H9 (cell line): ENCODE results near the gene DDAH2. TPM values are rescaled to one million over a fixed set of nuclear protein-coding genes. Genes with fewer than 3 reads are reported as not detected.

Experiments
- DNase-seq: peaks from one replicate; pipeline ENCODE4 v3.0.0-alpha.2; 2017
- H2AFZ ChIP-seq: one replicate; pipeline ENCODE4 v1.6.1; 2013; ENCODE audit warnings: mild to moderate bottlenecking, low read length, control low read depth, moderate library complexity
- H2AK5ac ChIP-seq: 2 replicates; pipeline ENCODE4 v1.6.1; 2013; ENCODE audit warnings: low read length, control low read depth, mixed read lengths; ENCODE audit not compliant: insufficient read length
- H2BK120ac ChIP-seq: one replicate; pipeline ENCODE4 v1.6.1; 2013; ENCODE audit warnings: low read depth, mild to moderate bottlenecking, low read length, control low read depth, inconsistent platforms; ENCODE audit not compliant: poor library complexity, severe bottlenecking
- H2BK12ac ChIP-seq: 2 replicates; pipeline ENCODE4 v1.6.1; 2013; ENCODE audit warnings: low read length, control low read depth, mixed read lengths, low read depth; ENCODE audit not compliant: insufficient read length
- H2BK15ac ChIP-seq: 2 replicates; pipeline ENCODE4 v1.6.1; 2013; ENCODE audit warnings: low read depth, low read length, control low read depth
- H2BK20ac ChIP-seq: one replicate; pipeline ENCODE4 v1.6.1; 2013; ENCODE audit warnings: low read depth, mild to moderate bottlenecking, low read length, control low read depth, inconsistent platforms; ENCODE audit not compliant: poor library complexity, severe bottlenecking
- H2BK5ac ChIP-seq: 2 replicates; pipeline ENCODE4 v1.6.1; 2013; ENCODE audit warnings: low read length, control low read depth, mixed read lengths; ENCODE audit not compliant: insufficient read length
- H3K14ac ChIP-seq: 2 replicates; pipeline ENCODE4 v1.6.1; 2013; ENCODE audit warnings: low read length, control low read depth; ENCODE audit not compliant: insufficient read depth
- H3K18ac ChIP-seq: 2 replicates; pipeline ENCODE4 v1.6.1; 2013; ENCODE audit warnings: low read depth, mild to moderate bottlenecking, mixed read lengths, low read length, control low read depth; ENCODE audit not compliant: insufficient read length
- H3K23ac ChIP-seq: 2 replicates; pipeline ENCODE4 v1.6.1; 2013; ENCODE audit warnings: low read length, control low read depth, mixed read lengths, low read depth; ENCODE audit not compliant: insufficient read length
- H3K23me2 ChIP-seq: 2 replicates; pipeline ENCODE4 v1.6.1; 2013; ENCODE audit warnings: low read depth, mild to moderate bottlenecking, mixed read lengths, low read length, control low read depth; ENCODE audit not compliant: insufficient read length, poor library complexity, severe bottlenecking
- H3K27ac ChIP-seq: 2 replicates; pipeline ENCODE4 v1.5.1; 2013; ENCODE audit warnings: low read length, control low read depth, mixed read lengths, low read depth; ENCODE audit not compliant: insufficient read length
- H3K27me3 ChIP-seq: 2 replicates; pipeline ENCODE4 v1.6.1; 2013; ENCODE audit warnings: low read length, control low read depth, inconsistent platforms; ENCODE audit not compliant: insufficient read depth
- H3K4ac ChIP-seq: 2 replicates; pipeline ENCODE4 v1.6.1; 2013; ENCODE audit warnings: low read depth, mild to moderate bottlenecking, control low read depth, inconsistent platforms, low read length, moderate library complexity
- H3K4me1 ChIP-seq: 2 replicates; pipeline ENCODE4 v1.6.1; 2013; ENCODE audit warnings: low read length, control low read depth, inconsistent platforms; ENCODE audit not compliant: insufficient read depth
- H3K4me2 ChIP-seq: 2 replicates; pipeline ENCODE4 v1.6.1; 2013; ENCODE audit warnings: low read length, control low read depth, mixed read lengths; ENCODE audit not compliant: insufficient read length, insufficient read depth
- H3K56ac ChIP-seq: 2 replicates; pipeline ENCODE4 v1.6.1; 2013; ENCODE audit warnings: low read depth, mild to moderate bottlenecking, mixed read lengths, low read length, control low read depth; ENCODE audit not compliant: insufficient read length
- H3K79me1 ChIP-seq: 2 replicates; pipeline ENCODE4 v1.6.1; 2013; ENCODE audit warnings: low read depth, mild to moderate bottlenecking, moderate library complexity, low read length, control low read depth, inconsistent platforms; ENCODE audit not compliant: insufficient read depth, poor library complexity, severe bottlenecking
- H3K79me2 ChIP-seq: 2 replicates; pipeline ENCODE4 v1.6.1; 2013; ENCODE audit warnings: low read length, control low read depth, inconsistent platforms; ENCODE audit not compliant: insufficient read depth
- H3K9ac ChIP-seq: 2 replicates; pipeline ENCODE4 v1.6.1; 2013; ENCODE audit warnings: low read length, control low read depth, mixed read lengths; ENCODE audit not compliant: insufficient read length; ENCODE audit errors: extremely low read depth
- H3K9me3 ChIP-seq: one replicate; pipeline ENCODE4 v1.6.1; 2013; ENCODE audit warnings: low read depth, low read length, inconsistent platforms; ENCODE audit not compliant: control insufficient read depth
- H3T11ph ChIP-seq: one replicate; pipeline ENCODE4 v1.6.1; 2013; ENCODE audit warnings: mild to moderate bottlenecking, low read length, control low read depth, inconsistent platforms
- H4K20me1 ChIP-seq: one replicate; pipeline ENCODE4 v1.6.1; 2013; ENCODE audit not compliant: control insufficient read depth, insufficient read length, insufficient read depth
- H4K5ac ChIP-seq: 2 replicates; pipeline ENCODE4 v1.6.1; 2013; ENCODE audit warnings: low read depth, mild to moderate bottlenecking, mixed read lengths, low read length, control low read depth; ENCODE audit not compliant: insufficient read length
- H4K8ac ChIP-seq: replicated peaks from 2 replicates; pipeline ENCODE4 v1.6.1; 2013; ENCODE audit warnings: low read length, control low read depth, mixed read lengths, low read depth; ENCODE audit not compliant: insufficient read length
- H4K91ac ChIP-seq: 2 replicates; pipeline ENCODE4 v1.6.1; 2013; ENCODE audit warnings: low read depth, mild to moderate bottlenecking, moderate library complexity, mixed read lengths, low read length, control low read depth; ENCODE audit not compliant: insufficient read length
- H3K27ac Mint-ChIP-seq, 3 experiments: 2 replicates in 2 of 3; 3 replicates in 1 of 3; pipeline ENCODE4 v1.8.0; 2020 to 2021; ENCODE audit warnings: mixed read lengths in 3 of 3, mild to moderate bottlenecking in 1 of 3, moderate library complexity in 1 of 3
- H3K27me3 Mint-ChIP-seq: 2 replicates; pipeline ENCODE4 v1.8.0; 2021; ENCODE audit warnings: low read depth, mild to moderate bottlenecking, moderate library complexity, mixed read lengths
- H3K36me3 Mint-ChIP-seq, 3 experiments: 2 replicates in 2 of 3; 3 replicates in 1 of 3; pipeline ENCODE4 v1.8.0; 2020 to 2021; ENCODE audit warnings: low read depth in 3 of 3, mixed read lengths in 3 of 3; ENCODE audit not compliant: insufficient read depth in 1 of 3
- H3K4me1 Mint-ChIP-seq, 2 experiments: 2 replicates each; pipeline ENCODE4 v1.8.0; 2020; ENCODE audit warnings: mixed read lengths in 2 of 2
- H3K4me3 Mint-ChIP-seq, 2 experiments: 2 replicates in 1 of 2; 3 replicates in 1 of 2; pipeline ENCODE4 v1.8.0; 2020 to 2021; ENCODE audit warnings: mild to moderate bottlenecking in 2 of 2, mixed read lengths in 2 of 2, moderate library complexity in 1 of 2
- H3K9me3 Mint-ChIP-seq, 2 experiments: 2 replicates in 1 of 2; 3 replicates in 1 of 2; pipeline ENCODE4 v1.8.0; 2020; ENCODE audit warnings: mild to moderate bottlenecking in 2 of 2, mixed read lengths in 2 of 2, moderate library complexity in 1 of 2
- CTCF ChIP-seq: fragments of 200-600 bp; sonication (generic); conservative IDR thresholded peaks from 3 replicates; pipeline ENCODE4 v1.8.0; 2021; ENCODE audit warnings: antibody characterized with exemption, mild to moderate bottlenecking
- WGBS: extraction: QIAGEN DNeasy Blood & Tissue Kit; methylation state at CpG from one replicate; pipeline ENCODE4 v1.1.7; 2013; ENCODE audit warnings: missing lambda C conversion rate, low lambda C conversion rate, mixed read lengths; ENCODE audit not compliant: insufficient read length; ENCODE audit errors: extremely low coverage; 5-methylcytosine and 5-hydroxymethylcytosine counted together
- total RNA-seq: library from RNA; stranded (reverse); gene quantifications from 2 replicates; pipeline ENCODE4 v1.2.1, GENCODE V29; 2021

Gene DDAH2
- total RNA-seq, 1 experiment from 2014 or later, result 73.2 TPM

- Histone ChIP-seq H3K4ac (no peak overlapping the region), H3K23me2 (no peaks in the 10 kb centered on the region), H3K79me1 (no peaks in the 10 kb centered on the region), H3K9ac (no peak overlapping the region), H3K79me2 (no peaks in the 10 kb centered on the region), H4K5ac (no peak overlapping the region), H3K56ac (no peak overlapping the region), H2AK5ac (no peak overlapping the region), H2BK12ac (no peak overlapping the region), H2AFZ (no peak overlapping the region), H3K18ac (no peak overlapping the region), H3K14ac (no peak overlapping the region), H2BK20ac (no peak overlapping the region), H3K4me1 (no peaks in the 10 kb centered on the region), H3K23ac (no peak overlapping the region), H3K27me3 (no peaks in the 10 kb centered on the region), H4K91ac (no peak overlapping the region), H3K27ac (no peak overlapping the region), H4K8ac (no peak overlapping the region), H3K4me2 (no peak overlapping the region), H3K9me3 (no peaks in the 10 kb centered on the region), H2BK120ac (no peak overlapping the region), H2BK5ac (no peak overlapping the region), H3T11ph (no peak overlapping the region), H2BK15ac (no peak overlapping the region), H4K20me1 (no peaks in the 10 kb centered on the region)
- no CpG with 5 or more reads among the region's 2 CpGs for WGBS
- Mint-ChIP-seq H3K9me3 (no peaks in the 10 kb centered on the region), H3K4me1 (peaks cover 3 to 8% of the 10 kb centered on the region in 2 experiments), H3K27ac (no peak overlapping the region; a peak in 1 of 7 replicates), H3K4me3 (no peak overlapping the region), H3K27me3 (no peaks in the 10 kb centered on the region; the same call in 1 of the 2 replicates), H3K36me3 (peaks cover 13 to 41% (median 32%) of the 10 kb centered on the region in 3 experiments)
- TF ChIP-seq CTCF, result no peak
- no peak for DNase-seq
Observed at GRCh38 chr6:31758281-31758680, 29.2 kb upstream of the DDAH2 start.
